ENCODE data around the gene PRKG2. TPM values are rescaled to one million over a fixed set of nuclear protein-coding genes. Genes with fewer than 3 reads are reported as not detected.

Gene PRKG2
- total and polyA plus RNA-seq, 4 donors: 3.3 to 7.2 (median 4.2) TPM

- no peak for DNase-seq (ENCODE audit: low read depth in 4 of 6, low spot score in 6 of 6)
- Histone ChIP-seq H3K4me1 (ENCODE audit: control insufficient read depth, insufficient read depth, low read length) (no peaks in the 10 kb centered on the region), H3K27me3 (ENCODE audit: control insufficient read depth, insufficient read depth, low read length) (no peaks in the 10 kb centered on the region), H3K27ac (ENCODE audit: low read depth, low read length) (no peak overlapping the region), H3K4me3 (ENCODE audit: low read depth, low read length) (no peak overlapping the region), H3K9me3 (ENCODE audit: control insufficient read depth, insufficient read depth, low read length) (no peaks in the 10 kb centered on the region), H3K36me3 (ENCODE audit: control insufficient read depth, insufficient read depth, low read length) (no peaks in the 10 kb centered on the region)
- WGBS (ENCODE audit: insufficient coverage): 100% methylated on average over 3 of the region's 7 CpGs
Measured at GRCh38 chr4:81118086-81118485, 96.9 kb downstream of the PRKG2 start.

- Histone ChIP-seq H3K4me3 (ENCODE audit: low read depth, low read length) (no peak overlapping the region), H3K36me3 (ENCODE audit: control insufficient read depth, insufficient read depth, low read length) (no peaks in the 10 kb centered on the region), H3K27me3 (ENCODE audit: control insufficient read depth, insufficient read depth, low read length) (no peaks in the 10 kb centered on the region), H3K4me1 (ENCODE audit: control insufficient read depth, insufficient read depth, low read length) (no peaks in the 10 kb centered on the region), H3K9me3 (ENCODE audit: control insufficient read depth, insufficient read depth, low read length) (no peaks in the 10 kb centered on the region), H3K27ac (ENCODE audit: low read depth, low read length) (no peak overlapping the region)
- no peak for DNase-seq (ENCODE audit: low read depth in 4 of 6, low spot score in 6 of 6)
- 83% methylated on average over 1 of the region's 1 CpG for WGBS (ENCODE audit: insufficient coverage)
Measured at GRCh38 chr4:81116566-81116965, 98.5 kb downstream of the PRKG2 start.

DNA sequence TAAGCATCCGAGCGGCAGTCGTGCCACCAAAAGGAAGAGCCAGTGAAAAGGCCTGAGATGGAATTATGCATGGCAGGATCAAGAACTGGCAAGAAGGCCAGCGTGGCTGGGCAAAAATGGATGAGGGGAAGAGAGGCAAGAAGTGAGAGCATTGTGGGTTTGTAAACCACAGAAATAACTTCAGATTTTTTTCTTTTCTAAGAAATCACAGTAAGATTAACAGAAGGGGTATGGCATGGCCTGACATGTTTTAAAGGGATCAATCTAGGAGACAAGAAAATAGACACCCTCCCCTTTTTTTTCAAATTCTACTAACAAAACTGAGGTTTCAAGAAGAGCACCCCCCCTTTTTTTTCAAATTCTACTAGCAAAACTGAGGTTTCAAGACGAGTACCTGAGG lies 102.0 kb downstream of the PRKG2 start:
- DNase-seq (ENCODE audit: low read depth in 4 of 6, low spot score in 6 of 6): no peak
- Histone ChIP-seq H3K9me3 (ENCODE audit: control insufficient read depth, insufficient read depth, low read length) (no peaks in the 10 kb centered on the region), H3K27me3 (ENCODE audit: control insufficient read depth, insufficient read depth, low read length) (no peaks in the 10 kb centered on the region), H3K27ac (ENCODE audit: low read depth, low read length) (no peak overlapping the region), H3K36me3 (ENCODE audit: control insufficient read depth, insufficient read depth, low read length) (no peaks in the 10 kb centered on the region), H3K4me1 (ENCODE audit: control insufficient read depth, insufficient read depth, low read length) (no peaks in the 10 kb centered on the region), H3K4me3 (ENCODE audit: low read depth, low read length) (no peak overlapping the region)
- WGBS (ENCODE audit: insufficient coverage): 78% methylated on average over 3 of the region's 5 CpGs

- no peaks in the 10 kb centered on the region for H3K9me3 ChIP-seq (ENCODE audit: control insufficient read depth, insufficient read depth, low read length)
- no peak overlapping the region for H3K27ac ChIP-seq (ENCODE audit: low read depth, low read length)
- DNase-seq (ENCODE audit: low read depth in 4 of 6, low spot score in 6 of 6): no peak
- no peak overlapping the region for H3K4me3 ChIP-seq (ENCODE audit: low read depth, low read length)
- no peaks in the 10 kb centered on the region for H3K4me1 ChIP-seq (ENCODE audit: control insufficient read depth, insufficient read depth, low read length)
- no CpG with 5 or more reads among the region's 1 CpG for WGBS (ENCODE audit: insufficient coverage)
- H3K27me3 ChIP-seq (ENCODE audit: control insufficient read depth, insufficient read depth, low read length): no peaks in the 10 kb centered on the region
- H3K36me3 ChIP-seq (ENCODE audit: control insufficient read depth, insufficient read depth, low read length): no peaks in the 10 kb centered on the region
Measured at GRCh38 chr4:81109356-81109755, 105.7 kb downstream of the PRKG2 start.

- no peaks in the 10 kb centered on the region for H3K9me3 ChIP-seq (ENCODE audit: control insufficient read depth, insufficient read depth, low read length)
- no peak overlapping the region for H3K4me3 ChIP-seq (ENCODE audit: low read depth, low read length)
- no peak overlapping the region for H3K27ac ChIP-seq (ENCODE audit: low read depth, low read length)
- DNase-seq (ENCODE audit: low read depth in 4 of 6, low spot score in 6 of 6): no peak
- no peaks in the 10 kb centered on the region for H3K4me1 ChIP-seq (ENCODE audit: control insufficient read depth, insufficient read depth, low read length)
- H3K27me3 ChIP-seq (ENCODE audit: control insufficient read depth, insufficient read depth, low read length): no peaks in the 10 kb centered on the region
- no peaks in the 10 kb centered on the region for H3K36me3 ChIP-seq (ENCODE audit: control insufficient read depth, insufficient read depth, low read length)
- WGBS (ENCODE audit: insufficient coverage): 83% methylated on average over 3 of the region's 4 CpGs
Measured at GRCh38 chr4:81106150-81106549, 108.9 kb downstream of the PRKG2 start.

DNA sequence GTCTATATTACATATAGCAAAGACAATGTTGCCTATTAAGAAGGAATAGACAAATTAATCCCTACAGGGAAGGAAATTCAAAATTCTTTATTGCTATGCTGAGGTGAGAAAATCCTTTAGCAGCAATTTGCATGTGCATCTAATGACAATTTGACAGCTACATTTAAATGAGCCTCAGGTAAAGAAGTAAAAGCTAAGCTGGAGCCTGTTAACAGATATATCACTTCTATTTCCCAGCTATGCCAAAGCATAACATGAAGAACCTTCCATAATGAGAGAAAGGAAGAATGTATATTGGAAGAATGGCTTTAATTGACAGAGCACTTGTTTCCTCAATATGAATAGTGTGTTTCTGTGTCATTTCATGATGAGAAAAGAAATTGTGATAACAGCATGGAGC lies 112.9 kb downstream of the PRKG2 start:
- H3K36me3 ChIP-seq (ENCODE audit: control insufficient read depth, insufficient read depth, low read length): no peaks in the 10 kb centered on the region
- H3K4me3 ChIP-seq (ENCODE audit: low read depth, low read length): no peak overlapping the region
- peaks cover 3% of the 10 kb centered on the region for H3K9me3 ChIP-seq (ENCODE audit: control insufficient read depth, insufficient read depth, low read length)
- no peaks in the 10 kb centered on the region for H3K27me3 ChIP-seq (ENCODE audit: control insufficient read depth, insufficient read depth, low read length)
- peak in 2 of 6 donors; percentile 10 to 85 for DNase-seq (ENCODE audit: low read depth in 4 of 6, low spot score in 6 of 6)
- H3K4me1 ChIP-seq (ENCODE audit: control insufficient read depth, insufficient read depth, low read length): no peaks in the 10 kb centered on the region
- H3K27ac ChIP-seq (ENCODE audit: low read depth, low read length): no peak overlapping the region

GRCh38 chr4:81096566-81096965 lies 118.5 kb downstream of the PRKG2 start:
- H3K4me3 ChIP-seq (ENCODE audit: low read depth, low read length): no peak overlapping the region
- peaks cover 3% of the 10 kb centered on the region for H3K9me3 ChIP-seq (ENCODE audit: control insufficient read depth, insufficient read depth, low read length)
- DNase-seq (ENCODE audit: low read depth in 4 of 6, low spot score in 6 of 6): no peak
- no peak overlapping the region for H3K27ac ChIP-seq (ENCODE audit: low read depth, low read length)
- WGBS (ENCODE audit: insufficient coverage): no CpG with 5 or more reads among the region's 1 CpG
- H3K36me3 ChIP-seq (ENCODE audit: control insufficient read depth, insufficient read depth, low read length): no peaks in the 10 kb centered on the region
- no peaks in the 10 kb centered on the region for H3K4me1 ChIP-seq (ENCODE audit: control insufficient read depth, insufficient read depth, low read length)
- H3K27me3 ChIP-seq (ENCODE audit: control insufficient read depth, insufficient read depth, low read length): no peaks in the 10 kb centered on the region

DNA sequence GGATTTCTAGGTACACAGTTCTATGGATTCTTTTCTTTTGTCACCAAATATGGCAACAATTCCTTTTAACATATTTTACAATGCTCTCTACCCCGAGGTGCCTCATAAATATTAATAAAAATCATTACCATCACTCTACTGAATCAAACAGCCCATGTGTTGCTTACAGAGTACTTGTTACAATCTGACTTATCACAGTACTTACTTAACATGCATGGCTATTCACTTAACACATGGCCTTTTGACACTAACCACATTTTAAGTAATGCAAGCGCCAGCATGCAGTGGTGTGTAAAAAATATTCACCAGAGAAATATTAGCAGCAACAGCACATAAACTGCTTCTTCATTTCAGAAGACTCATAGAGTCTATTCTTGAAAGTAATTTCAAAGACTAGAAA lies 119.6 kb downstream of the PRKG2 start:
- WGBS (ENCODE audit: insufficient coverage): 22% methylated on average over 1 of the region's 2 CpGs
- no peaks in the 10 kb centered on the region for H3K36me3 ChIP-seq (ENCODE audit: control insufficient read depth, insufficient read depth, low read length)
- H3K4me3 ChIP-seq (ENCODE audit: low read depth, low read length): no peak overlapping the region
- H3K27me3 ChIP-seq (ENCODE audit: control insufficient read depth, insufficient read depth, low read length): no peaks in the 10 kb centered on the region
- peaks cover 3% of the 10 kb centered on the region for H3K9me3 ChIP-seq (ENCODE audit: control insufficient read depth, insufficient read depth, low read length)
- peak in 1 of 6 donors; percentile 4 for DNase-seq (ENCODE audit: low read depth in 4 of 6, low spot score in 6 of 6)
- H3K27ac ChIP-seq (ENCODE audit: low read depth, low read length): no peak overlapping the region
- no peaks in the 10 kb centered on the region for H3K4me1 ChIP-seq (ENCODE audit: control insufficient read depth, insufficient read depth, low read length)

- 86% methylated on average over 1 of the region's 2 CpGs for WGBS (ENCODE audit: insufficient coverage)
- Histone ChIP-seq H3K4me1 (ENCODE audit: control insufficient read depth, insufficient read depth, low read length) (no peaks in the 10 kb centered on the region), H3K9me3 (ENCODE audit: control insufficient read depth, insufficient read depth, low read length) (peaks cover 3% of the 10 kb centered on the region), H3K4me3 (ENCODE audit: low read depth, low read length) (no peak overlapping the region), H3K36me3 (ENCODE audit: control insufficient read depth, insufficient read depth, low read length) (no peaks in the 10 kb centered on the region), H3K27ac (ENCODE audit: low read depth, low read length) (no peak overlapping the region), H3K27me3 (ENCODE audit: control insufficient read depth, insufficient read depth, low read length) (no peaks in the 10 kb centered on the region)
- DNase-seq (ENCODE audit: low read depth in 4 of 6, low spot score in 6 of 6): no peak
Measured at GRCh38 chr4:81093720-81094401, 121.2 kb downstream of the PRKG2 start.

DNA sequence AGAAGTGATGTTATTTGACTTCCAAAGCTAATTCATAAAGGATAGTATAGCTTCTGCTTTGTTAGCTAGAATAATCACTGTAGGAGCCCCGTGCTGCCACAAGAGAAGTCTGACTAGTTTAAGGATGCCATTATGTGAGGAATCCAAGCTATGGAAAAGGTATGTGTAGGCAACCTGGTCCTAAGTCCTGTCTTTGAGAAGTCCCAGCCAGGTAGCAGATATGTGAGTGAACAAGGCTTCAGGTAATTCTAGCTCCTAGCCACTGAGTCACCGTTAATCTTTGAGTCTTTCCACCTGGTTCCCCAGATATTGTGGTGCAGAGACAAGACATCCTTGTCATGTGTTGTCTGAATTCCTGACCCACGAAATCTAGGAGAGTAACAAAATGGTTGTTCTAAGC lies 129.0 kb downstream of the PRKG2 start:
- H3K4me3 ChIP-seq (ENCODE audit: low read depth, low read length): no peak overlapping the region
- H3K27ac ChIP-seq (ENCODE audit: low read depth, low read length): no peak overlapping the region
- H3K27me3 ChIP-seq (ENCODE audit: control insufficient read depth, insufficient read depth, low read length): no peaks in the 10 kb centered on the region
- H3K36me3 ChIP-seq (ENCODE audit: control insufficient read depth, insufficient read depth, low read length): no peaks in the 10 kb centered on the region
- 88% methylated on average over 2 of the region's 3 CpGs for WGBS (ENCODE audit: insufficient coverage)
- DNase-seq (ENCODE audit: low read depth in 4 of 6, low spot score in 6 of 6): no peak
- no peaks in the 10 kb centered on the region for H3K4me1 ChIP-seq (ENCODE audit: control insufficient read depth, insufficient read depth, low read length)
- H3K9me3 ChIP-seq (ENCODE audit: control insufficient read depth, insufficient read depth, low read length): no peaks in the 10 kb centered on the region
